ENCODE measurements around the gene TIMM17A. TPM values are rescaled to one million over a fixed set of nuclear protein-coding genes. Genes with fewer than 3 reads are reported as not detected.

The TIMM17A gene
- total RNA-seq, 1 donor from 2014 or later, result 139 TPM

GRCh38 chr1:201925301-201925567, 30.1 kb upstream of the TIMM17A start:
- no peaks in the 10 kb centered on the region for H3K9me3 ChIP-seq (ENCODE audit: insufficient read depth, low read depth, low read length)
- DNase-seq (ENCODE audit: low read depth), result no peak
- no peak for FAIRE-seq
- no peak overlapping the region for H3K4me2 ChIP-seq (ENCODE audit: low read length)
- H3K4me1 Mint-ChIP-seq (ENCODE audit: low read depth, unreplicated experiment), result no peaks in the 10 kb centered on the region
- H3K4me3 Mint-ChIP-seq (ENCODE audit: unreplicated experiment), result no peak overlapping the region
- no peak overlapping the region for H3K9ac ChIP-seq (ENCODE audit: low read length)
- no peak overlapping the region for H3K27ac Mint-ChIP-seq (ENCODE audit: unreplicated experiment)
- peaks cover 4% of the 10 kb centered on the region for H3K9me3 Mint-ChIP-seq (ENCODE audit: unreplicated experiment)
- H3K4me1 ChIP-seq (ENCODE audit: insufficient read depth, low read length), result no peaks in the 10 kb centered on the region
- no peak overlapping the region for H3K27ac ChIP-seq (ENCODE audit: low read depth, low read length)
- peaks cover 2% of the 10 kb centered on the region for H3K27me3 Mint-ChIP-seq (ENCODE audit: low read depth, unreplicated experiment)
- peaks cover 13% of the 10 kb centered on the region for H3K36me3 Mint-ChIP-seq (ENCODE audit: low read depth, unreplicated experiment)
- no peak overlapping the region for H2AFZ ChIP-seq (ENCODE audit: low read depth, low read length)
- no peak for TF ChIP-seq EZH2 (IDR thresholded peaks at IDR 0.05; ENCODE audit: insufficient read depth, low read length)
- TF ChIP-seq CTCF (IDR thresholded peaks at IDR 0.05; ENCODE audit: insufficient read depth, low read depth, low read length), result no peak
- H4K20me1 ChIP-seq (ENCODE audit: insufficient read depth, low read length), result no peaks in the 10 kb centered on the region
- no peaks in the 10 kb centered on the region for H3K79me2 ChIP-seq (ENCODE audit: insufficient read depth, low read length)
- H3K27me3 ChIP-seq (ENCODE audit: insufficient read depth, low read length), result no peaks in the 10 kb centered on the region
- H3K36me3 ChIP-seq (ENCODE audit: insufficient read depth, low read length), result no peaks in the 10 kb centered on the region
- no peak overlapping the region for H3K4me3 ChIP-seq (ENCODE audit: insufficient read depth, low read depth, low read length)

GRCh38 chr1:201925981-201926645, 29.2 kb upstream of the TIMM17A start:
- H3K79me2 ChIP-seq (ENCODE audit: insufficient read depth, low read length), result no peaks in the 10 kb centered on the region
- Mint-ChIP-seq H3K27me3 (ENCODE audit: low read depth, unreplicated experiment) (peaks cover 2% of the 10 kb centered on the region), H3K36me3 (ENCODE audit: low read depth, unreplicated experiment) (peaks cover 11% of the 10 kb centered on the region), H3K4me1 (ENCODE audit: low read depth, unreplicated experiment) (no peaks in the 10 kb centered on the region), H3K9me3 (ENCODE audit: unreplicated experiment) (peaks cover 4% of the 10 kb centered on the region), H3K4me3 (ENCODE audit: unreplicated experiment) (no peak overlapping the region), H3K27ac (ENCODE audit: unreplicated experiment) (no peak overlapping the region)
- TF ChIP-seq CTCF (IDR thresholded peaks at IDR 0.05; ENCODE audit: insufficient read depth, low read depth, low read length) (no peak), EZH2 (IDR thresholded peaks at IDR 0.05; ENCODE audit: insufficient read depth, low read length) (no peak)
- no peaks in the 10 kb centered on the region for H4K20me1 ChIP-seq (ENCODE audit: insufficient read depth, low read length)
- DNase-seq (ENCODE audit: low read depth) (no peak), FAIRE-seq (no peak)
- H2AFZ ChIP-seq (ENCODE audit: low read depth, low read length), result no peak overlapping the region
- H3K9me3 ChIP-seq (ENCODE audit: insufficient read depth, low read depth, low read length), result no peaks in the 10 kb centered on the region
- H3K27ac ChIP-seq (ENCODE audit: low read depth, low read length), result no peak overlapping the region
- no peak overlapping the region for H3K4me3 ChIP-seq (ENCODE audit: insufficient read depth, low read depth, low read length)
- no peak overlapping the region for H3K4me2 ChIP-seq (ENCODE audit: low read length)
- H3K36me3 ChIP-seq (ENCODE audit: insufficient read depth, low read length), result no peaks in the 10 kb centered on the region
- no peaks in the 10 kb centered on the region for H3K4me1 ChIP-seq (ENCODE audit: insufficient read depth, low read length)
- H3K27me3 ChIP-seq (ENCODE audit: insufficient read depth, low read length), result no peaks in the 10 kb centered on the region
- no peak overlapping the region for H3K9ac ChIP-seq (ENCODE audit: low read length)

GRCh38 chr1:201928266-201928665, 27.0 kb upstream of the TIMM17A start:
- Histone ChIP-seq H3K4me1 (ENCODE audit: insufficient read depth, low read length) (no peaks in the 10 kb centered on the region), H3K79me2 (ENCODE audit: insufficient read depth, low read length) (no peaks in the 10 kb centered on the region), H3K4me3 (ENCODE audit: insufficient read depth, low read depth, low read length) (no peak overlapping the region), H2AFZ (ENCODE audit: low read depth, low read length) (no peak overlapping the region), H3K27me3 (ENCODE audit: insufficient read depth, low read length) (no peaks in the 10 kb centered on the region), H3K9me3 (ENCODE audit: insufficient read depth, low read depth, low read length) (no peaks in the 10 kb centered on the region), H3K27ac (ENCODE audit: low read depth, low read length) (no peak overlapping the region), H3K36me3 (ENCODE audit: insufficient read depth, low read length) (no peaks in the 10 kb centered on the region), H4K20me1 (ENCODE audit: insufficient read depth, low read length) (no peaks in the 10 kb centered on the region), H3K4me2 (ENCODE audit: low read length) (no peak overlapping the region), H3K9ac (ENCODE audit: low read length) (no peak overlapping the region)
- Mint-ChIP-seq H3K4me3 (ENCODE audit: unreplicated experiment) (no peak overlapping the region), H3K27me3 (ENCODE audit: low read depth, unreplicated experiment) (peaks cover 2% of the 10 kb centered on the region), H3K36me3 (ENCODE audit: low read depth, unreplicated experiment) (peaks cover 12% of the 10 kb centered on the region), H3K9me3 (ENCODE audit: unreplicated experiment) (no peaks in the 10 kb centered on the region), H3K4me1 (ENCODE audit: low read depth, unreplicated experiment) (no peaks in the 10 kb centered on the region), H3K27ac (ENCODE audit: unreplicated experiment) (no peak overlapping the region)
- DNase-seq (ENCODE audit: low read depth) (no peak), FAIRE-seq (no peak)
- TF ChIP-seq EZH2 (IDR thresholded peaks at IDR 0.05; ENCODE audit: insufficient read depth, low read length) (no peak), CTCF (IDR thresholded peaks at IDR 0.05; ENCODE audit: insufficient read depth, low read depth, low read length) (no peak)
